H1 (cell line): ENCODE results near the gene OR10G7. TPM values are rescaled to one million over a fixed set of nuclear protein-coding genes. Genes with fewer than 3 reads are reported as not detected.

Source experiments
- CTCF ChIA-PET: fragments of 300-600 bp; sonication (Branson Sonifier 250); formaldehyde crosslinking; loops from one replicate; lab custom pipeline; 2021; ENCODE audit not compliant: partially characterized antibody; lab: Charles Lee
- POLR2A ChIA-PET: fragments of 300-600 bp; sonication (Branson Sonifier 250); formaldehyde crosslinking; loops from one replicate; lab custom pipeline; 2021; ENCODE audit warnings: inconsistent platforms; ENCODE audit not compliant: partially characterized antibody; lab: Charles Lee
- DNase-seq, 2 experiments: peaks; one replicate each; pipeline versions ENCODE4 v3.0.0 to v3.0.0-alpha.2; 2010 to 2022; ENCODE audit warnings: low spot score in 2 of 2, low read depth in 1 of 2, mixed read lengths in 1 of 2
- FAIRE-seq: peaks from 2 replicates; lab custom pipeline; 2011; peaks lifted over from hg19 to GRCh38; lab: Jason Lieb, UNC
- H2AFZ ChIP-seq: 2 replicates; pipeline ENCODE4 v1.8.1; 2012; ENCODE audit warnings: low read length, inconsistent platforms
- H2AK5ac ChIP-seq: 2 replicates; pipeline ENCODE4 v1.6.1; 2013; ENCODE audit warnings: low read depth, low read length
- H2BK120ac ChIP-seq: replicated peaks from 2 replicates; pipeline ENCODE3; 2013; ENCODE audit warnings: low read depth, low read length, inconsistent platforms
- H2BK12ac ChIP-seq: 2 replicates; pipeline ENCODE4 v1.6.1; 2013; ENCODE audit warnings: low read depth, low read length
- H2BK15ac ChIP-seq: 2 replicates; pipeline ENCODE4 v1.6.1; 2013; ENCODE audit warnings: low read length
- H2BK20ac ChIP-seq: 2 replicates; pipeline ENCODE4 v1.6.1; 2013; ENCODE audit warnings: low read length
- H2BK5ac ChIP-seq: 2 replicates; pipeline ENCODE4 v1.6.1; 2013; ENCODE audit warnings: low read depth, low read length
- H3K14ac ChIP-seq: 2 replicates; pipeline ENCODE4 v1.6.1; 2013; ENCODE audit warnings: inconsistent platforms; ENCODE audit not compliant: insufficient read length
- H3K18ac ChIP-seq: 2 replicates; pipeline ENCODE4 v1.6.1; 2013; ENCODE audit warnings: low read length; ENCODE audit errors: extremely low read depth
- H3K23ac ChIP-seq: 2 replicates; pipeline ENCODE4 v1.6.1; 2013; ENCODE audit warnings: inconsistent platforms; ENCODE audit not compliant: insufficient read length
- H3K23me2 ChIP-seq: 2 replicates; pipeline ENCODE4 v1.6.1; 2013; ENCODE audit warnings: low read depth, low read length
- H3K27ac ChIP-seq: 2 replicates; pipeline ENCODE4 v1.6.1; 2011; ENCODE audit warnings: low read depth, low read length, inconsistent platforms
- H3K27me3 ChIP-seq, 4 experiments: replicated peaks in 1 of 4; 1 replicate in 1 of 4; 2 replicates in 3 of 4; pipeline versions ENCODE4 v1.6.1 to v1.8.1; 2011 to 2013; ENCODE audit warnings: low read length in 3 of 4, mild to moderate bottlenecking in 3 of 4, inconsistent platforms in 2 of 4, mixed read lengths in 2 of 4, moderate library complexity in 1 of 4; ENCODE audit not compliant: control insufficient read depth in 3 of 4, insufficient read depth in 3 of 4; ENCODE audit errors: extremely low read depth in 1 of 4
- H3K36me3 ChIP-seq, 4 experiments: 2 replicates each; pipeline versions ENCODE4 v1.6.1 to v1.8.1; 2011 to 2013; ENCODE audit warnings: mild to moderate bottlenecking in 4 of 4, low read length in 3 of 4, moderate library complexity in 2 of 4, control low read depth in 1 of 4, inconsistent platforms in 1 of 4; ENCODE audit not compliant: insufficient read depth in 4 of 4, control insufficient read depth in 2 of 4
- H3K4ac ChIP-seq: replicated peaks from 2 replicates; pipeline ENCODE3; 2013; ENCODE audit warnings: low read length, low read depth, mixed read lengths, inconsistent platforms; ENCODE audit not compliant: insufficient read length
- H3K4me1 ChIP-seq, 4 experiments: replicated peaks in 1 of 4; 1 replicate in 1 of 4; 2 replicates in 3 of 4; pipeline versions ENCODE4 v1.6.1 to v1.8.1; 2011 to 2013; ENCODE audit warnings: low read length in 3 of 4, inconsistent platforms in 2 of 4, mixed read lengths in 1 of 4; ENCODE audit not compliant: insufficient read depth in 4 of 4, control insufficient read depth in 3 of 4
- H3K4me2 ChIP-seq, 2 experiments: 2 replicates each; pipeline versions ENCODE4 v1.6.1 to v1.8.1; 2011 to 2013; ENCODE audit warnings: low read depth in 2 of 2, low read length in 2 of 2, control low read depth in 1 of 2, inconsistent platforms in 1 of 2, mild to moderate bottlenecking in 1 of 2; ENCODE audit not compliant: insufficient read depth in 1 of 2
- H3K4me3 ChIP-seq, 4 experiments: fragments of 200-600, 300-600 bp in 1 of 4; sonication (generic), shearing (Covaris generic), sonication (Bioruptor Twin) in 1 of 4; 2 replicates each; pipeline versions ENCODE4 v1.5.1 to v1.8.1; 2011 to 2016; ENCODE audit warnings: low read length in 4 of 4, low read depth in 3 of 4, control low read depth in 2 of 4, inconsistent platforms in 2 of 4, mild to moderate bottlenecking in 2 of 4, mixed read lengths in 1 of 4, moderate library complexity in 1 of 4; ENCODE audit not compliant: insufficient read depth in 2 of 4; ENCODE audit errors: extremely low read depth in 1 of 4
- H3K56ac ChIP-seq: replicated peaks from 2 replicates; pipeline ENCODE3; 2013; ENCODE audit warnings: low read depth, mild to moderate bottlenecking, mixed read lengths, low read length, inconsistent platforms; ENCODE audit not compliant: insufficient read length
- H3K79me1 ChIP-seq: 2 replicates; pipeline ENCODE4 v1.6.1; 2013; ENCODE audit warnings: low read depth, low read length, control low read depth
- H3K79me2 ChIP-seq, 2 experiments: 2 replicates each; pipeline versions ENCODE4 v1.6.1 to v1.8.1; 2012 to 2013; ENCODE audit warnings: low read length in 2 of 2, mild to moderate bottlenecking in 2 of 2, inconsistent platforms in 1 of 2; ENCODE audit not compliant: insufficient read depth in 2 of 2, control insufficient read depth in 1 of 2
- H3K9ac ChIP-seq, 4 experiments: replicated peaks in 1 of 4; 1 replicate in 1 of 4; 2 replicates in 3 of 4; pipeline versions ENCODE4 v1.6.1 to v1.8.1; 2011 to 2013; ENCODE audit warnings: low read depth in 3 of 4, low read length in 3 of 4, control low read depth in 2 of 4, mild to moderate bottlenecking in 2 of 4, moderate library complexity in 2 of 4, inconsistent platforms in 1 of 4; ENCODE audit errors: extremely low read depth in 1 of 4
- H3K9me3 ChIP-seq, 2 experiments: 2 replicates each; pipeline versions ENCODE4 v1.6.1 to v1.8.1; 2012 to 2013; ENCODE audit warnings: mild to moderate bottlenecking in 2 of 2, moderate library complexity in 2 of 2, control low read depth in 1 of 2, inconsistent platforms in 1 of 2, low read depth in 1 of 2, low read length in 1 of 2, mixed read lengths in 1 of 2; ENCODE audit not compliant: insufficient read depth in 2 of 2
- H4K20me1 ChIP-seq, 2 experiments: replicated peaks in 1 of 2; 2 replicates each; pipeline versions ENCODE3 to v1.8.1; 2011 to 2013; ENCODE audit warnings: inconsistent platforms in 2 of 2, low read length in 2 of 2, mild to moderate bottlenecking in 1 of 2; ENCODE audit not compliant: insufficient read depth in 2 of 2, control insufficient read depth in 1 of 2
- H4K5ac ChIP-seq: 2 replicates; pipeline ENCODE4 v1.6.1; 2013; ENCODE audit warnings: low read length, low read depth, mixed read lengths, inconsistent platforms; ENCODE audit not compliant: insufficient read length
- H4K8ac ChIP-seq: 2 replicates; pipeline ENCODE4 v1.8.0; 2013; ENCODE audit warnings: mild to moderate bottlenecking, moderate library complexity, low read length, inconsistent platforms; ENCODE audit not compliant: insufficient read depth; ENCODE audit errors: extremely low read depth
- H4K91ac ChIP-seq: replicated peaks from 2 replicates; pipeline ENCODE3; 2013; ENCODE audit warnings: low read length, mixed read lengths, inconsistent platforms; ENCODE audit not compliant: insufficient read length
- ASH2L ChIP-seq: fragments of 200-600, 300-600 bp; sonication (generic); IDR thresholded peaks from one replicate; pipeline ENCODE4 v1.7.1; 2017; ENCODE audit warnings: low read length
- BACH1 ChIP-seq: IDR thresholded peaks from 2 replicates; pipeline ENCODE4 v1.6.1; 2012; ENCODE audit warnings: low read length, improper control_type of control experiment
- CHD1 ChIP-seq: IDR thresholded peaks from 2 replicates; pipeline ENCODE4 v1.6.1; 2012; ENCODE audit warnings: low read depth, low read length, improper control_type of control experiment
- CREB1 ChIP-seq: IDR thresholded peaks from 2 replicates; pipeline ENCODE4 v1.6.1; 2012; ENCODE audit warnings: inconsistent platforms
- EP300 ChIP-seq, 2 experiments: IDR thresholded peaks; 1 replicate in 1 of 2; 2 replicates in 1 of 2; pipeline ENCODE4 v1.6.1; 2011 to 2012; ENCODE audit warnings: low read depth in 2 of 2, low read length in 2 of 2, mild to moderate bottlenecking in 2 of 2, borderline replicate concordance in 1 of 2, inconsistent platforms in 1 of 2, moderate library complexity in 1 of 2
- JUN ChIP-seq: IDR thresholded peaks from 2 replicates; pipeline ENCODE4 v1.6.1; 2011; ENCODE audit warnings: low read depth, mild to moderate bottlenecking, improper control_type of control experiment, low read length
- JUND ChIP-seq: IDR thresholded peaks from 2 replicates; pipeline ENCODE4 v1.6.1; 2011; ENCODE audit warnings: mild to moderate bottlenecking, improper control_type of control experiment, low read length
- PHF8 ChIP-seq: fragments of 200-600 bp; sonication (generic); conservative IDR thresholded peaks from 2 replicates; pipeline ENCODE4 v1.7.1; 2012; ENCODE audit warnings: low read depth, mild to moderate bottlenecking, inconsistent platforms, low read length, moderate library complexity
- SIRT6 ChIP-seq: IDR thresholded peaks from one replicate; pipeline ENCODE4 v1.7.1; 2012; ENCODE audit warnings: low read length, inconsistent platforms
- SP4 ChIP-seq: IDR thresholded peaks from 2 replicates; pipeline ENCODE4 v1.6.1; 2012; ENCODE audit warnings: low read length, inconsistent platforms
- TAF1 ChIP-seq: IDR thresholded peaks from 2 replicates; pipeline ENCODE4 v1.6.1; 2011; ENCODE audit warnings: mild to moderate bottlenecking, low read depth, low read length
- TBP ChIP-seq: IDR thresholded peaks from 2 replicates; pipeline ENCODE4 v1.6.1; 2011; ENCODE audit warnings: low read depth, low read length, improper control_type of control experiment
- TCF12 ChIP-seq: IDR thresholded peaks from 2 replicates; pipeline ENCODE4 v1.6.1; 2011; ENCODE audit warnings: low read depth, mild to moderate bottlenecking, low read length
- ZNF274 ChIP-seq: IDR thresholded peaks from 2 replicates; pipeline ENCODE4 v1.7.0; 2012; ENCODE audit warnings: low read length, borderline replicate concordance; ENCODE audit errors: extremely low read depth
- WGBS, 2 experiments: shearing (Covaris generic) in 1 of 2; methylation state at CpG; one replicate each; pipeline versions ENCODE4 v1.1.6 to v1.1.7; 2013 to 2015; ENCODE audit warnings: low lambda C conversion rate in 2 of 2, mixed read lengths in 2 of 2, inconsistent platforms in 1 of 2, low coverage in 1 of 2, missing lambda C conversion rate in 1 of 2; ENCODE audit not compliant: insufficient replicate concordance in 2 of 2, insufficient coverage in 1 of 2, insufficient read length in 1 of 2; ENCODE audit errors: extremely low coverage in 1 of 2, missing lambda C conversion rate in 1 of 2; 5-methylcytosine and 5-hydroxymethylcytosine counted together
- polyA plus RNA-seq, 7 experiments: library from polyadenylated mRNA; depleted of rRNA in 3 of 7; stranded (reverse) in 5 of 7; unstranded in 2 of 7; fragments of >200 nt in 5 of 7; fragments of 200-250 nt in 2 of 7; gene quantifications; 1 replicate in 5 of 7; 2 replicates in 1 of 7; 4 replicates in 1 of 7; pipeline versions ENCODE4 v1.2.1 to v1.2.3, GENCODE V29; 2011 to 2013; ENCODE audit warnings: missing spikeins in 2 of 7, mixed read lengths in 2 of 7
- total RNA-seq: library from RNA; stranded (reverse); fragmentation: NEBNext Ultra II Directional; extraction: Animal tissue kit (Norgen Biotek cat#: 25700); gene quantifications from 2 replicates; pipeline ENCODE4 v1.2.1, GENCODE V29; 2021
- TF ChIP-seq, protein P1 (sequence below): IDR thresholded peaks from 2 replicates; pipeline ENCODE4 v1.6.1; 2011; ENCODE audit warnings: low read length, improper control_type of control experiment

Gene OR10G7
- total and polyA plus RNA-seq, 2 of the 8 experiments (the other 6 are each of a cell fraction or from before 2014, with no cell fraction given): not detected

DNA sequence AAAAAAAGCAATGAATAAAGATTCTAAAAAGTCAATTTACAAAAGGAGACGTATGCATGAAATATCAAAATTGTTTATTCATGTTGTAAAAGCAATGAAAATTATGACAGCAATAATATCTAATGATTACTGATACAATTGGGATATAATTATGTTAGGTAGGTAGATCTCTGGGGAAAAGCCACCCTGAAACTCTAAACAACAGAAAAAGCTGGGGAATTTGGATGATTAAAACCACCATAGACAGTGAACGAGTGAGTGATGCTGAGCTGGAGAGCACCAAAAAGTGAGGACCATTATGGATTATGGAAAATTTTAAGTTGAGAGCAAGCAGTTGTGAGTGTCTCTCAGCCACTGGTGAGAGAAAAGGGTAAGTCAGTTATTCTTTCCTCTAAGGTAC, 14.6 kb downstream of the OR10G7 start, which contains the start of gene OR10G8:
TSS of gene OR10G8 (plus strand) at position 301 of the 400 bp plus-strand sequence. CDS start 2,825 bp downstream, outside the sequence.
- H3K23me2 ChIP-seq: no peaks in the 10 kb centered on the region
- no peaks in the 10 kb centered on the region for H3K27me3 ChIP-seq
- no peak for TF ChIP-seq CHD1
- TF ChIP-seq EP300 (IDR thresholded peaks at IDR 0.05; ENCODE audit: borderline replicate concordance in 1 of 2, low read depth in 2 of 2, low read length in 2 of 2): no peak
- no peak for TF ChIP-seq SIRT6
- no peak for TF ChIP-seq ASH2L
- no peak for TF ChIP-seq JUND
- TF ChIP-seq PHF8: no peak
- no peak for TF ChIP-seq JUN
- TF ChIP-seq, protein P1, sequence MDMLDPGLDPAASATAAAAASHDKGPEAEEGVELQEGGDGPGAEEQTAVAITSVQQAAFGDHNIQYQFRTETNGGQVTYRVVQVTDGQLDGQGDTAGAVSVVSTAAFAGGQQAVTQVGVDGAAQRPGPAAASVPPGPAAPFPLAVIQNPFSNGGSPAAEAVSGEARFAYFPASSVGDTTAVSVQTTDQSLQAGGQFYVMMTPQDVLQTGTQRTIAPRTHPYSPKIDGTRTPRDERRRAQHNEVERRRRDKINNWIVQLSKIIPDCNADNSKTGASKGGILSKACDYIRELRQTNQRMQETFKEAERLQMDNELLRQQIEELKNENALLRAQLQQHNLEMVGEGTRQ: no peak
- no peak for TF ChIP-seq TBP
- TF ChIP-seq SP4: no peak
- TF ChIP-seq CREB1: no peak
- no peak for TF ChIP-seq BACH1
- no peak for TF ChIP-seq TCF12
- TF ChIP-seq TAF1: no peak
- TF ChIP-seq ZNF274: no peak

More for the DNA sequence above, 14.6 kb downstream of the OR10G7 start, which contains the start of gene OR10G8:
- FAIRE-seq (no peak), DNase-seq (no peak)
- POLR2A ChIA-PET: no interaction called here
- Histone ChIP-seq H3K27ac (no peak within 1 kb of the TSS), H2BK120ac (no peak within 1 kb of the TSS), H2BK12ac (no peak within 1 kb of the TSS), H3K18ac (no peak within 1 kb of the TSS), H3K14ac (no peak within 1 kb of the TSS), H4K8ac (no peak within 1 kb of the TSS), H3K56ac (no peak within 1 kb of the TSS), H3K9me3 (no peaks in the 10 kb centered on the region), H3K4ac (no peak within 1 kb of the TSS), H4K91ac (no peak within 1 kb of the TSS), H4K5ac (no peak within 1 kb of the TSS), H3K4me1 (no peaks in the 10 kb centered on the region), H2AK5ac (no peak within 1 kb of the TSS), H2BK5ac (no peak within 1 kb of the TSS), H3K4me2 (no peak within 1 kb of the TSS), H3K9ac (no peak within 1 kb of the TSS), H3K23ac (no peak within 1 kb of the TSS), H3K79me2 (no peaks in the 10 kb centered on the region), H3K4me3 (no peak within 1 kb of the TSS), H2BK20ac (no peak within 1 kb of the TSS), H3K36me3 (no peaks in the 10 kb centered on the region), H2AFZ (no peak within 1 kb of the TSS), H3K79me1 (no peaks in the 10 kb centered on the region), H2BK15ac (no peak within 1 kb of the TSS), H4K20me1 (no peaks in the 10 kb centered on the region)
- CTCF ChIA-PET: no interaction called here
- WGBS, 2 experiments: 92% methylated on average over 2 of the region's 2 CpGs; no CpG with 5 or more reads in 1 of the 2 experiments
